Left lung (tissue), 10 donors: ENCODE measurements around the gene C4B. TPM values are rescaled to one million over a fixed set of nuclear protein-coding genes. Genes with fewer than 3 reads are reported as not detected.
A peak's percentile ranks its signal among the peaks of the same experiment; 100 is the strongest.
"Not testable (repeated sequence)": the region's sequence is repeated elsewhere in the genome, so short reads cannot be mapped to it uniquely, and the experiment has no call there.

Experiments used
- ATAC-seq: fragments of 200-7000 bp; cut with Tn5 transposase; one replicate; pipeline ENCODE4 v1.9.1; 2020; ENCODE audit warnings: moderate library complexity
- DNase-seq, 4 donors: peaks; one replicate each; pipeline ENCODE4 v3.0.0-alpha.2; 2013 to 2020
- H3K27ac ChIP-seq, 2 donors: fragments of 200-600 bp; sonication (generic) in 1 of 2; one replicate each; pipeline versions ENCODE4 v1.5.0 to v1.8.0; 2020 to 2021
- H3K27me3 ChIP-seq, 2 donors: fragments of 200-600 bp; sonication (generic) in 1 of 2; one replicate each; pipeline versions ENCODE4 v1.5.0 to v1.8.0; 2020 to 2021
- H3K36me3 ChIP-seq, 2 donors: fragments of 200-600 bp; sonication (generic) in 1 of 2; one replicate each; pipeline versions ENCODE4 v1.5.0 to v1.8.0; 2020 to 2021
- H3K4me1 ChIP-seq, 2 donors: fragments of 200-600 bp; one replicate each; pipeline ENCODE4 v1.8.0; 2021
- H3K4me3 ChIP-seq, 2 donors: fragments of 200-600 bp; sonication (generic) in 1 of 2; one replicate each; pipeline versions ENCODE4 v1.5.0 to v1.8.0; 2020 to 2021; ENCODE audit warnings: mild to moderate bottlenecking in 1 of 2
- H3K9me3 ChIP-seq, 2 donors: fragments of 200-600 bp; sonication (generic) in 1 of 2; one replicate each; pipeline versions ENCODE4 v1.5.0 to v1.8.0; 2020 to 2021
- intact Hi-C, 2 donors: fragments of 100-400 bp; cut with DNase I; formaldehyde crosslinking; loops; one replicate each; pipeline versions ENCODE4 v1.11.2 to v1.14.2; 2022
- polyA plus RNA-seq, 6 donors: library from polyadenylated mRNA; unstranded; fragments of 120-200 nt; gene quantifications; one replicate each; pipeline ENCODE4 v1.2.1, GENCODE V29; 2013; ENCODE audit not compliant: insufficient read length in 6 of 6
- total RNA-seq, 2 donors: library from RNA; stranded (reverse); fragmentation: NEBNext Ultra II Directional; extraction: Animal tissue kit (Norgen Biotek cat#: 25700); gene quantifications; one replicate each; pipeline ENCODE4 v1.2.1, GENCODE V29; 2021
- donor health status: DM: no; HTN: yes; CAD: no.
- donor health status: DM: no; HTN: no; CAD: no.

C4B gene
- total and polyA plus RNA-seq, 8 donors, result 8.2 to 101 (median 13.3) TPM

- H3K9me3 ChIP-seq, intact Hi-C loops, H3K27ac ChIP-seq, H3K4me1 ChIP-seq, H3K36me3 ChIP-seq, H3K4me3 ChIP-seq, H3K27me3 ChIP-seq: not testable (repeated sequence)
- ATAC-seq (peak; percentile 61), DNase-seq (peak in 1 of 4 donors; percentile 25)
Measured at GRCh38 chr6:32004864-32005537, 9.6 kb upstream of the C4B start.

GRCh38 chr6:32005538-32005880 is 9.1 kb upstream of the C4B start:
- DNase-seq, result peak in 1 of 4 donors; percentile 41
- H3K9me3 ChIP-seq, H3K27me3 ChIP-seq, ATAC-seq, H3K4me1 ChIP-seq, intact Hi-C loops, H3K4me3 ChIP-seq, H3K27ac ChIP-seq, H3K36me3 ChIP-seq: not testable (repeated sequence)

- intact Hi-C loops, H3K9me3 ChIP-seq, ATAC-seq, H3K36me3 ChIP-seq, H3K4me3 ChIP-seq, H3K27me3 ChIP-seq, H3K27ac ChIP-seq, H3K4me1 ChIP-seq: not testable (repeated sequence)
- DNase-seq, result peak in 1 of 4 donors; percentile 16
Measured at GRCh38 chr6:32005991-32006529, 8.5 kb upstream of the C4B start.

- H3K27me3 ChIP-seq, H3K4me1 ChIP-seq, H3K27ac ChIP-seq, ATAC-seq, H3K36me3 ChIP-seq, H3K4me3 ChIP-seq, intact Hi-C loops, H3K9me3 ChIP-seq: not testable (repeated sequence)
- DNase-seq, result peak in 1 of 4 donors; percentile 50
Measured at GRCh38 chr6:32007086-32007485, 7.5 kb upstream of the C4B start.

- intact Hi-C loops, H3K27ac ChIP-seq, H3K27me3 ChIP-seq, ATAC-seq, H3K36me3 ChIP-seq, H3K4me1 ChIP-seq, H3K9me3 ChIP-seq, H3K4me3 ChIP-seq, DNase-seq: not testable (repeated sequence)
Measured at GRCh38 chr6:32008037-32008436, 6.6 kb upstream of the C4B start.

GRCh38 chr6:32008616-32009015 is 6.0 kb upstream of the C4B start:
- ATAC-seq, intact Hi-C loops, H3K9me3 ChIP-seq, H3K4me3 ChIP-seq, H3K27me3 ChIP-seq, H3K27ac ChIP-seq, H3K4me1 ChIP-seq, H3K36me3 ChIP-seq: not testable (repeated sequence)
- DNase-seq, result peak in 1 of 4 donors; percentile 20

GRCh38 chr6:32009537-32009936 is 5.1 kb upstream of the C4B start:
- H3K9me3 ChIP-seq, H3K27ac ChIP-seq, H3K36me3 ChIP-seq, H3K27me3 ChIP-seq, H3K4me3 ChIP-seq, ATAC-seq, intact Hi-C loops, H3K4me1 ChIP-seq: not testable (repeated sequence)
- peak in 1 of 4 donors; percentile 69 for DNase-seq

- H3K27ac ChIP-seq, H3K9me3 ChIP-seq, H3K27me3 ChIP-seq, ATAC-seq, H3K4me1 ChIP-seq, H3K4me3 ChIP-seq, intact Hi-C loops, H3K36me3 ChIP-seq: not testable (repeated sequence)
- DNase-seq, result peak in 2 of 4 donors; percentile 18 to 66
Measured at GRCh38 chr6:32010856-32011530, 3.6 kb upstream of the C4B start.

GRCh38 chr6:32012941-32013617 is 1.5 kb upstream of the C4B start:
- H3K27me3 ChIP-seq, ATAC-seq, H3K4me1 ChIP-seq, intact Hi-C loops, H3K27ac ChIP-seq, H3K36me3 ChIP-seq, H3K4me3 ChIP-seq, H3K9me3 ChIP-seq: not testable (repeated sequence)
- peak in 2 of 4 donors; percentile 30 to 60 for DNase-seq

GRCh38 chr6:32013738-32014137 is 857 bp upstream of the C4B start:
- H3K27ac ChIP-seq, H3K4me3 ChIP-seq, intact Hi-C loops, H3K9me3 ChIP-seq, H3K27me3 ChIP-seq, ATAC-seq, H3K36me3 ChIP-seq, DNase-seq, H3K4me1 ChIP-seq: not testable (repeated sequence)

- H3K27me3 ChIP-seq, H3K36me3 ChIP-seq, DNase-seq, H3K4me1 ChIP-seq, H3K4me3 ChIP-seq, intact Hi-C loops, H3K27ac ChIP-seq, H3K9me3 ChIP-seq: not testable (repeated sequence)
- peak; percentile 42 for ATAC-seq
Measured at GRCh38 chr6:32022100-32022499, 7.5 kb downstream of the C4B start.

- intact Hi-C loops, H3K27ac ChIP-seq, H3K36me3 ChIP-seq, DNase-seq, H3K4me3 ChIP-seq, H3K4me1 ChIP-seq, H3K9me3 ChIP-seq, H3K27me3 ChIP-seq, ATAC-seq: not testable (repeated sequence)
Measured at GRCh38 chr6:32028631-32029030, 14.0 kb downstream of the C4B start.

- H3K9me3 ChIP-seq, H3K4me1 ChIP-seq, ATAC-seq, H3K36me3 ChIP-seq, H3K27me3 ChIP-seq, intact Hi-C loops, H3K4me3 ChIP-seq, H3K27ac ChIP-seq: not testable (repeated sequence)
- peak in 1 of 4 donors; percentile 37 for DNase-seq
Measured at GRCh38 chr6:32029553-32029952, 15.0 kb downstream of the C4B start.
